Neural crest cell (in vitro differentiated cells): ENCODE results near the gene ENTPD8. TPM values are rescaled to one million over a fixed set of nuclear protein-coding genes. Genes with fewer than 3 reads are reported as not detected.

Experiments used
- DNase-seq: peaks from one replicate; pipeline ENCODE4 v3.0.0; 2021; ENCODE audit warnings: low read depth, mixed read lengths, low spot score
- H3K27ac Mint-ChIP-seq: one replicate; pipeline ENCODE4 v1.8.0; 2021; ENCODE audit warnings: mild to moderate bottlenecking, mixed read lengths; ENCODE audit not compliant: unreplicated experiment
- H3K27me3 Mint-ChIP-seq: 2 replicates; pipeline ENCODE4 v1.8.0; 2021; ENCODE audit warnings: low read depth, mild to moderate bottlenecking, mixed read lengths
- H3K36me3 Mint-ChIP-seq: 2 replicates; pipeline ENCODE4 v1.8.0; 2021; ENCODE audit warnings: low read depth, mild to moderate bottlenecking, mixed read lengths
- H3K4me1 Mint-ChIP-seq: 2 replicates; pipeline ENCODE4 v1.8.0; 2021; ENCODE audit warnings: mixed read lengths
- H3K4me3 Mint-ChIP-seq: one replicate; pipeline ENCODE4 v1.8.0; 2021; ENCODE audit warnings: mild to moderate bottlenecking, mixed read lengths
- H3K9me3 Mint-ChIP-seq: 2 replicates; pipeline ENCODE4 v1.8.0; 2021; ENCODE audit warnings: mixed read lengths
- CTCF ChIP-seq: fragments of 200-600 bp; sonication (generic); conservative IDR thresholded peaks from 2 replicates; pipeline ENCODE4 v1.5.0; 2021; ENCODE audit warnings: antibody characterized with exemption, mild to moderate bottlenecking
- total RNA-seq: library from RNA; stranded (reverse); gene quantifications from 2 replicates; pipeline ENCODE4 v1.2.1, GENCODE V29; 2021

ENTPD8 gene
- total RNA-seq, 1 donor from 2014 or later = 0.12 TPM

GRCh38 chr9:137457406-137458193 lies 16.4 kb upstream of the ENTPD8 start:
- DNase-seq = no peak
- Mint-ChIP-seq H3K36me3 (no peaks in the 10 kb centered on the region), H3K9me3 (no peaks in the 10 kb centered on the region), H3K27ac (no peak overlapping the region), H3K27me3 (peaks cover 3% of the 10 kb centered on the region), H3K4me3 (no peak overlapping the region), H3K4me1 (peaks cover 4% of the 10 kb centered on the region)
- TF ChIP-seq CTCF = no peak

GRCh38 chr9:137456864-137457405 lies 15.8 kb upstream of the ENTPD8 start:
- Mint-ChIP-seq H3K36me3 (no peaks in the 10 kb centered on the region), H3K27me3 (peaks cover 3% of the 10 kb centered on the region), H3K9me3 (no peaks in the 10 kb centered on the region), H3K4me3 (peak overlapping the region; percentile 56), H3K4me1 (peaks cover 4% of the 10 kb centered on the region), H3K27ac (no peak overlapping the region)
- no peak for DNase-seq
- no peak for TF ChIP-seq CTCF

DNA sequence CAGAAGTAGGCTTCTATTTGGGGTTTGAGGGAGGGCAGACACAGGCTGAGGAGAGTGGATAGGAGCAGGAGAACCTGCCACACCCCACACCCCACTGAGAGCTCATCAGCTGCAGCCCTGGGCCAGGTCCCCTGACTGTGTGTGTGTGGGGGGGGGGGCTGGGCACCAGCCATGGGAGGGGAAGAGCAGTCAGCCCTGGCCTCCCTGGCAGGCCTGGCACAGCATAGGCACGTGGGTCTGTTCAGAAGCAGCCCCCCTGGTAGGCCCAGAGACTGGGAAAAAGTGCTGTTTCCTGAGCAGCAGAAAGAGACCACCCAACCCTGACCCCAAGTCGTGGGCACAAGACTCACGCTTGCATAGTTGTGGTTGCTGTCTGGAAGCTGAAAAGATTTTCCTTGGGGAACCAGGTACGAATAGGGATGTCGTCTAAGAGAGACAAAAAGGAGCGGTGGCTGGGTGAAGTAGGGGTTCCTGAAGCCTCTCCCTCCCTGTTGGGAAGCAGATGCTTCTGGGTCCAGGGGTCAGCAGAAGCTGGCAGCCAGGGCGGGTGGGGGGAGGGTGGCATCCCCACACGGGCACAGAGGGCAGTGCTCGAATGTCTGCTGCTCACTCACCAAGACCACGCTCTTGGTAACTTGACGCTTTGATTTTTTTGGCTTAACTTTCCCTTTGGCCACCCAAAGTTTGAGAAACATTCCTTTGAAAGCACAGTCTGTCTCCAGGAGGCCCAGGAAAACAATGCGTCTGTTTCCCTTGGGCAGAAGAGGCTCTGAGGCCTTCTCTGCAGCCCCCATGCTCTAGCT lies 15.1 kb upstream of the ENTPD8 start:
- Mint-ChIP-seq H3K27ac (no peak overlapping the region), H3K4me3 (peak overlapping the region; percentile 73), H3K27me3 (peaks cover 3% of the 10 kb centered on the region), H3K36me3 (no peaks in the 10 kb centered on the region), H3K9me3 (no peaks in the 10 kb centered on the region), H3K4me1 (peaks cover 4% of the 10 kb centered on the region)
- TF ChIP-seq CTCF = no peak
- no peak for DNase-seq

DNA sequence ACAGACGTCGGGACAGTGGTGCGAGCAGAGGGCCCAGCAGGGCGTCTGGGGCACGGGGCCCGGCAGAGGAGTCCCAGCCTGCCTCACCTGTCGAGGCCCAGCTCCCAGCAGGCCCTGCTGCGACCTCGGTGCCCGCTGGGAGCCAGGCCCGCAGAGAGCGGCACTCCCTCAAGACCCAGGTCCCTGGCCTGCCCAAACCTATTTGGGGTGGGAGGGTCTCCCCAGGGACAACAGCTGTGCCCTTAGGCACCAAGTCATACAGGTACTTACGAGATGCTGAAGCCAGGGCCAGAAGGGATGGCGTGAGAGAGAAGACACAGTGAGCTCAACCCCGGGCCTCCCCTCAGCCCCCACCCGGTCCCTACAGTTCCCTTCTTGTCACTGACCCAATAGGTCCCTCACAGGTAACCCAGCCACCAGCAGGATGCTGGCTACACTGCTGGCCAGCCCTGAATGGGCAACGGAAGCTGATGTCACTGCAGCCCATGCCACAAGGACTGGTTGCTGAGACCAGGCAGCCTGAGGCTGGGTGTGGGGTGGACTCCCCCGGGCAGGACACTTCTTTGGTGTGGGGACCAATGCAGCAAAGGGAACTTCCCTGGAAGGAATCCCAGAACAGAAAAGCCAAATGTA lies 14.3 kb upstream of the ENTPD8 start:
- Mint-ChIP-seq H3K4me3 (peak overlapping the region; percentile 64), H3K27ac (no peak overlapping the region), H3K36me3 (no peaks in the 10 kb centered on the region), H3K27me3 (peaks cover 3% of the 10 kb centered on the region), H3K4me1 (peaks cover 4% of the 10 kb centered on the region), H3K9me3 (no peaks in the 10 kb centered on the region)
- no peak for TF ChIP-seq CTCF
- no peak for DNase-seq

GRCh38 chr9:137454597-137455358 lies 13.6 kb upstream of the ENTPD8 start:
- H3K4me1 Mint-ChIP-seq = peaks cover 4% of the 10 kb centered on the region
- no peak overlapping the region for H3K27ac Mint-ChIP-seq
- peaks cover 3% of the 10 kb centered on the region for H3K27me3 Mint-ChIP-seq
- H3K9me3 Mint-ChIP-seq = no peaks in the 10 kb centered on the region
- peak overlapping the region; percentile 15 for H3K4me3 Mint-ChIP-seq
- no peak for TF ChIP-seq CTCF
- no peaks in the 10 kb centered on the region for H3K36me3 Mint-ChIP-seq
- DNase-seq = no peak
